ENCODE measurements around the gene TGDS.

GRCh38 chr13:94588541-94588940 lies 7.4 kb downstream of the TGDS start:
- TF ChIP-seq CTCF (conservative IDR thresholded peaks at IDR 0.05; ENCODE audit: low read depth, low read length) (no peak), EZH2phosphoT487 (IDR thresholded peaks at IDR 0.05; ENCODE audit: borderline replicate concordance, low read length) (no peak), EZH2 (IDR thresholded peaks at IDR 0.05; ENCODE audit: low read length, unreplicated experiment) (no peak)

Data from PC-3 (cell line).